H9 (cell line): ENCODE measurements around the gene NEGR1. TPM values are rescaled to one million over a fixed set of nuclear protein-coding genes. Genes with fewer than 3 reads are reported as not detected.
A peak's percentile ranks its signal among the peaks of the same experiment; 100 is the strongest.

Experiments used
- DNase-seq: peaks from one replicate; pipeline ENCODE4 v3.0.0-alpha.2; 2017
- H2AFZ ChIP-seq: one replicate; pipeline ENCODE4 v1.6.1; 2013; ENCODE audit warnings: mild to moderate bottlenecking, low read length, control low read depth, moderate library complexity
- H2AK5ac ChIP-seq: 2 replicates; pipeline ENCODE4 v1.6.1; 2013; ENCODE audit warnings: low read length, control low read depth, mixed read lengths; ENCODE audit not compliant: insufficient read length
- H2BK120ac ChIP-seq: one replicate; pipeline ENCODE4 v1.6.1; 2013; ENCODE audit warnings: low read depth, mild to moderate bottlenecking, low read length, control low read depth, inconsistent platforms; ENCODE audit not compliant: poor library complexity, severe bottlenecking
- H2BK12ac ChIP-seq: 2 replicates; pipeline ENCODE4 v1.6.1; 2013; ENCODE audit warnings: low read length, control low read depth, mixed read lengths, low read depth; ENCODE audit not compliant: insufficient read length
- H2BK15ac ChIP-seq: 2 replicates; pipeline ENCODE4 v1.6.1; 2013; ENCODE audit warnings: low read depth, low read length, control low read depth
- H2BK20ac ChIP-seq: one replicate; pipeline ENCODE4 v1.6.1; 2013; ENCODE audit warnings: low read depth, mild to moderate bottlenecking, low read length, control low read depth, inconsistent platforms; ENCODE audit not compliant: poor library complexity, severe bottlenecking
- H2BK5ac ChIP-seq: 2 replicates; pipeline ENCODE4 v1.6.1; 2013; ENCODE audit warnings: low read length, control low read depth, mixed read lengths; ENCODE audit not compliant: insufficient read length
- H3K14ac ChIP-seq: 2 replicates; pipeline ENCODE4 v1.6.1; 2013; ENCODE audit warnings: low read length, control low read depth; ENCODE audit not compliant: insufficient read depth
- H3K18ac ChIP-seq: 2 replicates; pipeline ENCODE4 v1.6.1; 2013; ENCODE audit warnings: low read depth, mild to moderate bottlenecking, mixed read lengths, low read length, control low read depth; ENCODE audit not compliant: insufficient read length
- H3K23ac ChIP-seq: 2 replicates; pipeline ENCODE4 v1.6.1; 2013; ENCODE audit warnings: low read length, control low read depth, mixed read lengths, low read depth; ENCODE audit not compliant: insufficient read length
- H3K23me2 ChIP-seq: 2 replicates; pipeline ENCODE4 v1.6.1; 2013; ENCODE audit warnings: low read depth, mild to moderate bottlenecking, mixed read lengths, low read length, control low read depth; ENCODE audit not compliant: insufficient read length, poor library complexity, severe bottlenecking
- H3K27ac ChIP-seq: 2 replicates; pipeline ENCODE4 v1.5.1; 2013; ENCODE audit warnings: low read length, control low read depth, mixed read lengths, low read depth; ENCODE audit not compliant: insufficient read length
- H3K27me3 ChIP-seq: 2 replicates; pipeline ENCODE4 v1.6.1; 2013; ENCODE audit warnings: low read length, control low read depth, inconsistent platforms; ENCODE audit not compliant: insufficient read depth
- H3K4ac ChIP-seq: 2 replicates; pipeline ENCODE4 v1.6.1; 2013; ENCODE audit warnings: low read depth, mild to moderate bottlenecking, control low read depth, inconsistent platforms, low read length, moderate library complexity
- H3K4me1 ChIP-seq: 2 replicates; pipeline ENCODE4 v1.6.1; 2013; ENCODE audit warnings: low read length, control low read depth, inconsistent platforms; ENCODE audit not compliant: insufficient read depth
- H3K4me2 ChIP-seq: 2 replicates; pipeline ENCODE4 v1.6.1; 2013; ENCODE audit warnings: low read length, control low read depth, mixed read lengths; ENCODE audit not compliant: insufficient read length, insufficient read depth
- H3K56ac ChIP-seq: 2 replicates; pipeline ENCODE4 v1.6.1; 2013; ENCODE audit warnings: low read depth, mild to moderate bottlenecking, mixed read lengths, low read length, control low read depth; ENCODE audit not compliant: insufficient read length
- H3K79me1 ChIP-seq: 2 replicates; pipeline ENCODE4 v1.6.1; 2013; ENCODE audit warnings: low read depth, mild to moderate bottlenecking, moderate library complexity, low read length, control low read depth, inconsistent platforms; ENCODE audit not compliant: insufficient read depth, poor library complexity, severe bottlenecking
- H3K79me2 ChIP-seq: 2 replicates; pipeline ENCODE4 v1.6.1; 2013; ENCODE audit warnings: low read length, control low read depth, inconsistent platforms; ENCODE audit not compliant: insufficient read depth
- H3K9ac ChIP-seq: 2 replicates; pipeline ENCODE4 v1.6.1; 2013; ENCODE audit warnings: low read length, control low read depth, mixed read lengths; ENCODE audit not compliant: insufficient read length; ENCODE audit errors: extremely low read depth
- H3K9me3 ChIP-seq: one replicate; pipeline ENCODE4 v1.6.1; 2013; ENCODE audit warnings: low read depth, low read length, inconsistent platforms; ENCODE audit not compliant: control insufficient read depth
- H3T11ph ChIP-seq: one replicate; pipeline ENCODE4 v1.6.1; 2013; ENCODE audit warnings: mild to moderate bottlenecking, low read length, control low read depth, inconsistent platforms
- H4K20me1 ChIP-seq: one replicate; pipeline ENCODE4 v1.6.1; 2013; ENCODE audit not compliant: control insufficient read depth, insufficient read length, insufficient read depth
- H4K5ac ChIP-seq: 2 replicates; pipeline ENCODE4 v1.6.1; 2013; ENCODE audit warnings: low read depth, mild to moderate bottlenecking, mixed read lengths, low read length, control low read depth; ENCODE audit not compliant: insufficient read length
- H4K8ac ChIP-seq: replicated peaks from 2 replicates; pipeline ENCODE4 v1.6.1; 2013; ENCODE audit warnings: low read length, control low read depth, mixed read lengths, low read depth; ENCODE audit not compliant: insufficient read length
- H4K91ac ChIP-seq: 2 replicates; pipeline ENCODE4 v1.6.1; 2013; ENCODE audit warnings: low read depth, mild to moderate bottlenecking, moderate library complexity, mixed read lengths, low read length, control low read depth; ENCODE audit not compliant: insufficient read length
- H3K27ac Mint-ChIP-seq, 3 experiments: 2 replicates in 2 of 3; 3 replicates in 1 of 3; pipeline ENCODE4 v1.8.0; 2020 to 2021; ENCODE audit warnings: mixed read lengths in 3 of 3, mild to moderate bottlenecking in 1 of 3, moderate library complexity in 1 of 3
- H3K27me3 Mint-ChIP-seq: 2 replicates; pipeline ENCODE4 v1.8.0; 2021; ENCODE audit warnings: low read depth, mild to moderate bottlenecking, moderate library complexity, mixed read lengths
- H3K36me3 Mint-ChIP-seq, 3 experiments: 2 replicates in 2 of 3; 3 replicates in 1 of 3; pipeline ENCODE4 v1.8.0; 2020 to 2021; ENCODE audit warnings: low read depth in 3 of 3, mixed read lengths in 3 of 3; ENCODE audit not compliant: insufficient read depth in 1 of 3
- H3K4me1 Mint-ChIP-seq, 2 experiments: 2 replicates each; pipeline ENCODE4 v1.8.0; 2020; ENCODE audit warnings: mixed read lengths in 2 of 2
- H3K4me3 Mint-ChIP-seq, 2 experiments: 2 replicates in 1 of 2; 3 replicates in 1 of 2; pipeline ENCODE4 v1.8.0; 2020 to 2021; ENCODE audit warnings: mild to moderate bottlenecking in 2 of 2, mixed read lengths in 2 of 2, moderate library complexity in 1 of 2
- H3K9me3 Mint-ChIP-seq, 2 experiments: 2 replicates in 1 of 2; 3 replicates in 1 of 2; pipeline ENCODE4 v1.8.0; 2020; ENCODE audit warnings: mild to moderate bottlenecking in 2 of 2, mixed read lengths in 2 of 2, moderate library complexity in 1 of 2
- CTCF ChIP-seq: fragments of 200-600 bp; sonication (generic); conservative IDR thresholded peaks from 3 replicates; pipeline ENCODE4 v1.8.0; 2021; ENCODE audit warnings: antibody characterized with exemption, mild to moderate bottlenecking
- WGBS: extraction: QIAGEN DNeasy Blood & Tissue Kit; methylation state at CpG from one replicate; pipeline ENCODE4 v1.1.7; 2013; ENCODE audit warnings: missing lambda C conversion rate, low lambda C conversion rate, mixed read lengths; ENCODE audit not compliant: insufficient read length; ENCODE audit errors: extremely low coverage; 5-methylcytosine and 5-hydroxymethylcytosine counted together
- total RNA-seq: library from RNA; stranded (reverse); gene quantifications from 2 replicates; pipeline ENCODE4 v1.2.1, GENCODE V29; 2021

The NEGR1 gene
- total RNA-seq, 1 experiment from 2014 or later = 0.13 TPM

GRCh38 chr1:72283022-72283306 is 625 bp upstream of the NEGR1 start:
- no peak for DNase-seq
- Histone ChIP-seq H2BK120ac (no peak overlapping the region), H3K79me2 (no peaks in the 10 kb centered on the region), H4K20me1 (no peaks in the 10 kb centered on the region), H3K14ac (peak overlapping the region; percentile 51), H2AFZ (no peak overlapping the region), H3K9ac (peak overlapping the region; percentile 72), H2BK12ac (no peak overlapping the region), H4K91ac (no peak overlapping the region), H3K27me3 (peaks cover 3% of the 10 kb centered on the region; the same call in 1 of the 2 replicates), H3K4ac (no peak overlapping the region), H3K23me2 (peaks cover 22% of the 10 kb centered on the region), H3K23ac (no peak overlapping the region), H4K8ac (no peak overlapping the region), H3K9me3 (no peaks in the 10 kb centered on the region), H3T11ph (no peak overlapping the region), H3K4me1 (no peaks in the 10 kb centered on the region), H3K4me2 (peak overlapping the region; percentile 99), H4K5ac (no peak overlapping the region), H2BK5ac (no peak overlapping the region), H3K56ac (no peak overlapping the region), H3K18ac (peak overlapping the region; percentile 64), H2AK5ac (no peak overlapping the region), H2BK15ac (no peak overlapping the region), H3K27ac (no peak overlapping the region), H2BK20ac (no peak overlapping the region), H3K79me1 (no peaks in the 10 kb centered on the region)
- no peak for TF ChIP-seq CTCF
- H3K27me3 Mint-ChIP-seq = peaks cover 38% of the 10 kb centered on the region
- H3K4me1 Mint-ChIP-seq = peaks cover 12 to 13% of the 10 kb centered on the region in 2 experiments
- no peak overlapping the region for H3K27ac Mint-ChIP-seq
- no peak overlapping the region for H3K4me3 Mint-ChIP-seq
- WGBS = no CpG with 5 or more reads among the region's 8 CpGs
- H3K36me3 Mint-ChIP-seq = no peaks in the 10 kb centered on the region
- no peaks in the 10 kb centered on the region for H3K9me3 Mint-ChIP-seq
